Right hindlimb (tissue), 1 donor: ENCODE results near the gene HMGXB3.

Experiments
- DNase-seq: peaks from one replicate; pipeline ENCODE4 v3.0.0-alpha.2; 2018

Gene HMGXB3, protein sequence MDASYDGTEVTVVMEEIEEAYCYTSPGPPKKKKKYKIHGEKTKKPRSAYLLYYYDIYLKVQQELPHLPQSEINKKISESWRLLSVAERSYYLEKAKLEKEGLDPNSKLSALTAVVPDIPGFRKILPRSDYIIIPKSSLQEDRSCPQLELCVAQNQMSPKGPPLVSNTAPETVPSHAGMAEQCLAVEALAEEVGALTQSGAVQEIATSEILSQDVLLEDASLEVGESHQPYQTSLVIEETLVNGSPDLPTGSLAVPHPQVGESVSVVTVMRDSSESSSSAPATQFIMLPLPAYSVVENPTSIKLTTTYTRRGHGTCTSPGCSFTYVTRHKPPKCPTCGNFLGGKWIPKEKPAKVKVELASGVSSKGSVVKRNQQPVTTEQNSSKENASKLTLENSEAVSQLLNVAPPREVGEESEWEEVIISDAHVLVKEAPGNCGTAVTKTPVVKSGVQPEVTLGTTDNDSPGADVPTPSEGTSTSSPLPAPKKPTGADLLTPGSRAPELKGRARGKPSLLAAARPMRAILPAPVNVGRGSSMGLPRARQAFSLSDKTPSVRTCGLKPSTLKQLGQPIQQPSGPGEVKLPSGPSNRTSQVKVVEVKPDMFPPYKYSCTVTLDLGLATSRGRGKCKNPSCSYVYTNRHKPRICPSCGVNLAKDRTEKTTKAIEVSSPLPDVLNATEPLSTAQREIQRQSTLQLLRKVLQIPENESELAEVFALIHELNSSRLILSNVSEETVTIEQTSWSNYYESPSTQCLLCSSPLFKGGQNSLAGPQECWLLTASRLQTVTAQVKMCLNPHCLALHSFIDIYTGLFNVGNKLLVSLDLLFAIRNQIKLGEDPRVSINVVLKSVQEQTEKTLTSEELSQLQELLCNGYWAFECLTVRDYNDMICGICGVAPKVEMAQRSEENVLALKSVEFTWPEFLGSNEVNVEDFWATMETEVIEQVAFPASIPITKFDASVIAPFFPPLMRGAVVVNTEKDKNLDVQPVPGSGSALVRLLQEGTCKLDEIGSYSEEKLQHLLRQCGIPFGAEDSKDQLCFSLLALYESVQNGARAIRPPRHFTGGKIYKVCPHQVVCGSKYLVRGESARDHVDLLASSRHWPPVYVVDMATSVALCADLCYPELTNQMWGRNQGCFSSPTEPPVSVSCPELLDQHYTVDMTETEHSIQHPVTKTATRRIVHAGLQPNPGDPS (N-terminal part only)

DNA sequence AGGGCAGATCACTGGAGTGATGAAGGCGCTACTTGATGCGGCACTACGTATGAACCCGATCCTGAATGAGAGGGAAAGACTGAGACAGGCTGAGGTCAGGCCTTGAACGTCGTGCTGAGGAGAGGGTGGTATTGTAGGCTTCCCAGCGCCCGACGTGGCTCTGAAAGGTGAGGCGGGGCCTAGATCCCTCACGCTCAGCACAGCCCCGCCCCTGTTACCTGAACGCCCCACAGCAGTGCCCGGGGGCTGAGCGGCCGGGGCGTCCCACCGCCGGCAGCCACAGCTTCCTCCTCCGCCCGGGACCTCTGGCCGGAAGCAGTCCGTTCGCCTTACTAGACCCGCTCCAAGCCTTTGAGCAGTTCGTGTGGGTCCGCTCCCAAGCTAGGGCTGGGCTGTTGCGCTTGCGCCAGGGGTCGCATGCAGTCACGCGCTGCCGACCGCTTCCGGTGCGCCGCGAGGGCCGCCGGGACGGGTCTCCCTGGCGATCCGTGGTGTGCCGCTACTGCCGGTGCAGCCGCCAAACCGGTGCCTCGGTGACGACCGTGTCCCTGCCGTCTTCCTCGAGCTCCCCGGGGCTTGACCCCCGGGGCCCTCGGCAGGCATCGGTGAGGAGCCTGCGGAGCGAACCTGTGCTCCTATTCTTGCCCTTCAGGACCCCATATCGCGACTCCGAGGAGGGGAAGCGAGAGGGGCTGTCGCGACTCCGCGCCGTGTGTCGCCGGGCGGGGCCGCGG is at the start of gene HMGXB3, which contains the start of gene TIGD6:
TSS of gene HMGXB3 (plus strand) at position 484 of the 734 bp plus-strand sequence. CDS start 4,114 bp downstream, outside the sequence.
TSS of gene TIGD6 (minus strand) at position 399 of the 734 bp plus-strand sequence. CDS start 4,306 bp downstream, outside the sequence.
- DNase-seq: peak; percentile 97

DNA sequence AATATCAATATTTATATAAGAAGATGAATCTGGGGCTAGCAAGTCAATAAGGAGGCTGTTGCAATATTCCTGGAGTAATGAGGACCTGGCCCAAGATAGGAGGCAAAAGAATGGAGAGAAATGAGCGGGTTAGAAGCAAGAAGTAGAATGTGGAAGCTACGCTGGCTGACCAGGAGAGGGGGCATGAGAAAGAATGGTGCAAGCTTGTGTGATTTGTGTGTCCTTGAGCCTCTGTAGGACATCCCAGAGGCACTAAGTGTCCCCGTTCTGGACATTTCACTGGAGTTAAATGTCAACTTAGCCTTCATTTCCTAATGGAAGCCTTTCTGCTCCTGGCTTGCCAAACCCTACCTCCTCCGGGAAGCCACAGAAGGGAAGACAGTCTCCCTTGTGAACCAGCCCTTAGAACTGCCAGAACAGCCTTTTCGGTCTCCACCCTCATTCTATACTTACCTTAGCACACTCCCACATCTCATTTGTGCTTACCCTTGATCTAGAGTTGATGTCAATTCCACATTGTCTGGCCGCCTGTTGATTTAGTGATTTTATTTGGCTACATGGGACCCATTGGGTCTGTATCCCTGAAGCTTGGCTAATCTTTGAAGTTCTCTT is 49.3 kb upstream of the HMGXB3 start:
- no peak for DNase-seq

DNA sequence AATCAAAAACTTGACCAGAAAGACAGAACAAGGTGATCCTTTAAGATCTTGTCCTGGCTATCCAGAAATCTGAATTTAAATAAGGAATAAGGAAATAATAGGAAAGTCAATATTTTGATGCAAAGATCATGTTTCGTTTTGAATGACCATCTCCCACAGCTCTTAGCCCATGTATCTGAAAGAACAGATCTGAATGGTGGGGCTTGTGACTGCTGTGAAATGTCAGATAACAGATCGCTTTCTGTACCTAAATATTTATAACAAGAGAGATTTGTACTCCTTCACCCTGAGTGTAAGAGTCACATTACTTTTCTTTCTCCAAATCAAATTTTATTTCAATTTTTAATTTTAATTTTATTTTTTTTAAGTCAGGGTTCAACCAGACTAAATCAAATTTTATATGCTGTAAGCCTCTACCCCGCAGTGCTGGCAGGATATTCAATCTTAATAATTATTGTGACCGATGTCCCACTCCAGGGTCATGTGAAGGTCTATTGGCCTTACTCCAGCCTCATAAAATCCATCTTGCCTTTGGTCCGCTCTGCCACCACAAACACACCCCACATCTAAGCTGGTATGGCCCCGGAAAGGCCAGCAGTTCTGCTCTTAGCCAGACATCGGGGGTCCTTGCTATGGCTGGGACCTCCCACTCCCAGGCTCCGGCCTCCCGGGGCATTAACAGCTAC is 47.0 kb upstream of the HMGXB3 start:
- DNase-seq: no peak

DNA sequence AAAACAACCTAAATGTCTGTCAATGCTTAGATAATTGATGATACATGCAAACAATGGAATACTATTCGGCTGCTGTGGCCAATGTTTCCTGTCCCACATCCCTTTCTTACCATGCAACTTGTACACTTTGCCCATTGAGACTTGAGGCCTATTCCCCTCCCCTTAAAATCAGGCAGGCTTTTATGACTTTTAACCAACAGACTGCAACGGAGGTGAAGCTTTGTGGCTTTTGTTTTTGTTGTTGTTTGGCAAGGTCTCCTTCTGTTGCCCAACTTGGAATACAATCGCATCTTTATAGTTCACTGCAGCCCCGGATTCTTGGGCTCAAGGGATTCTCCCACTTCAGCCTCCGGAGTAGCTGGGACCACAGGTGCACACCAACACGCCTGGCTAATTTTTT is 45.7 kb upstream of the HMGXB3 start:
- DNase-seq: no peak

DNA sequence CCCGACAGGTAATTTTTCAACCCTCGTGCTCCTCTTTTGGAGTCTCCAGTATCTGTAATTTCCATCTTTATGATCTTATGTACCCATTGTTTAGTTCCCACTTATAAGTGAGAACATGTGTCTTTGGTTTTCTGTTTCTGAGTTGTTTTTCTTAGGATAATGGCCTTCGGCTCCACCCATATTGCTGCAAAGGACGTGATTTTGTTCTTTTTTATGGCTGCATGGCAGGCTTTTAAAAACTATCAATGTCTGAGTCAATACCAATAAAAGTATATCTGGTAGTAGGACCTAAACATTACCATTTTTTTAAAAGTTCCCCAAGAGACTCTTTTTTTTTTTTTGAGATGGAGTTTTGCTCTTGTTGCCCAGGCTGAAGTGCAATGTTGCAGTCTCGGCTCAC is 43.9 kb upstream of the HMGXB3 start:
- no peak for DNase-seq

DNA sequence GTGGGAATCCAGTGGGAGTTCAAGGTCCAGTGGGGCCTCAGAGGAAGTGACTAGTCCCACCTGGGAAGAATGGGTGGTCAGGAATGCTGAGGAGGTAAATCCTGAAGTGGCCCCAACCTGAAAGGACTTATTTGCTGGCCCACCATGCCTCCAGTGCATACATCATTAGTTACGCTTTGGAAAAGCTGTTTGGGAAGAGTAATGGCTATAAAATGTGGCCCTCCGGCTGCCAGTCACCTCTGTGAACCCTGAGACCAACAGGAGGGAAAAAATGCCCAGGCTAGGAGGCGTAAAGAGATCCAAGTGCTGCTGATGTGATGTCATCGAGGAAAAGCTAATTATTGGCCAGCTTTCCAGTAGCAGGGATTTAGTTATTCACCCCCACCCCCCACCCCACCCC is 42.7 kb upstream of the HMGXB3 start:
- no peak for DNase-seq

DNA sequence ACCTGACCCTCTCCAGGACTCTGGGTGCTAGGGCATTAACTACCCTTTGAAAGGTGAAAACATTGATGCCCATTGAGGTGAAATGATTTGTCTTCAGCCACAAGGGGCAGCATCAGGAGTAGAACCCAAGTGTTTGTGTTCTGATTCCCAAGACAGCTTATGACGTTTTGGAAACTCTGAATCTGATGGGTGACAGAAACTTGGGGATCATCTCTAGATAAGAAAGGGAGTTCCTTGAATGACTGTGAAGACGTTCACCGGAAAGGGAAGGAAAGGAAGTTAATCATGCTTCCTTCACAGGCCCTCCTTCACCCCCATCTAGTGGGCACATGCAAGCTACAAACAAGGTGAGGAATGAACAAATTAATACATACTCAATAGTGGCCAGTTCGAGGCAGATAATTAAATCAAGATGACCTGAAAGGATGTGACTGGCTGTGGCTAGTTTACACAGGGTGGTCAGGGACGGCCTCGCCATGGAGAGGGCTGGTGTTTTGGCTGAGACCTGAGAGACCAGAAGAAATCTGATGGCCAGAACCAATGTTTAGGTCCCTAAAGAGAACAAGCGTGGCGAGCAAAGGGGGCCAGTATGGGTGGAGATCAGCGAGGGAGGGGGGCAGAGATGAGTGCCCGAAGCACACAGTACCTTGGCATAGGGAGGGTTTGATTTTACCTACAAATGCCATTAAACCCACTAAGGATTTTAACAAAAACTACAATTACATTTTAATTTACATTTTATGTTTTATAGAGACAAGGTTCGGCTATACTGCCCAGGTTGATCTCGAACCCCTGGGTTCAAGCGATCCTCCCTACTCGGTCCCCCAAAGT is 40.9 kb upstream of the HMGXB3 start:
- DNase-seq: peak; percentile 22

DNA sequence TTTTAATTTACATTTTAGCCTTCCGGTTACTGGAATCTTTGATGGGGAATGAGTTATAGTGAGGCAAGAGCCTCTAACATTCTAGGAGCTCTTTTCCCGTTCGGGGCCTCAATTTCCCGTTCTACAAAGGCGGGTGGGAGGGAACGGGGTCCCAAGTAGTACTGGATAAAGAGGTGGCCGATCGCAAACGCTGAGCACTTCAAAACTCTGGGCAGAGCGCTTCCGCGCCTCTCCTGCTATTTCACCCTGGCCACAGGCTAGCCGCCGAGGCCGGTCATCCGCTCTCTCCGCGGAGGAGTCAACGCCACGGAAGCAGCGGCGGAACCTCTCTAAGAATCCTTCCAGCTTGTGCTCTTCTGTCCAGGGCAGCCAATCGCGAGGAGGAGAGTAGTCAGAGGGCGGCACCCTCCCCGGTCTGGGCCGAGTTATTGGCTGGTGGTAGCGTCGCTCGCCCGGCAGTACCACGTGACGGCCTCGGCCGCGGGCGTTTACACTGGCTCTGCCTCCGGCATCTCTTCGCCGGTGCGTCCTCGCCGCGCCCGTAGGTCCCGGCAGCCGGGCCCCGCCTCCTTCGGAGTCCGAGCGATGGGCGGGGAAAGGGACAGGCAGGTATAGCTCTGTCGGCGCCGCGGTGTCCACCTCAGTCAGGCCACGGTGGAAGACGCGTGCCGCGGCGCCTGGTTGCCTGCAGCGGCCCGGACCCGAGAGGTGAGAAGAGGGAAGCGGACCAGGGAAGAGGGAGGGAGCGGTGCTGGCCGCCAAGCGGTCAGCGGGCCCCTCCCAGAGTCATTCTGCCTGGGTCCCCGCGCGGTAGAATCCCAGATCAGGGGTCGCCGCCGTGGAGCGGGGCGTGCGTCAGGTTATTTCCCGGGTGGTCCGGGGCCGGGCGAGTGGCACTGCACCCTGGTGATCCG is 40.0 kb upstream of the HMGXB3 start, which contains the start of gene SLC26A2:
TSS of gene SLC26A2 (plus strand) at position 487 of the 914 bp plus-strand sequence. CDS start 16,895 bp downstream, outside the sequence.
- DNase-seq: peak; percentile 98

DNA sequence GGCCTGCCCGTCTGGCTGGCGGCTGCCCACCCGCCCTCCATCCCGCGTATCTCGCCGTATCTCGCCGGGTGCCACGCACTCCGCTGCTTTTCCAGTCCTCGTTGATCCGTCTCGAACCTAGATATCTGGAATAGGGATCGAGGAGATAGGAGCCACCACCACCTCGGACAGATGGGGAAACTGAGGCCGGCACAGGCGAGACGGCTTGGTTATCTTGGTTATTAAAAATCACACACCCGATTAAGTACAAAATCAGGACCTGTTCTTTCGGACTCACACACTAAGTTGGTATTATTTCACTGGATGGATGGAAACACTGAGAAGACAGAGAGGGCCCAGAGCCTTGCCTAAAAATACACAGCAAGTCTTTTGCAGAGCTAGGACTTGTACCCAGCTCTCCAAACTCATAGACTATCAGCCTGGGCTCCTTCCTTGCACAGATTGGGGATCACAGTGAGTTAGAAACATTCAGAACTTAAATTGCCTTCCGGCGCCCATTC is 39.3 kb upstream of the HMGXB3 start:
- DNase-seq: no peak

DNA sequence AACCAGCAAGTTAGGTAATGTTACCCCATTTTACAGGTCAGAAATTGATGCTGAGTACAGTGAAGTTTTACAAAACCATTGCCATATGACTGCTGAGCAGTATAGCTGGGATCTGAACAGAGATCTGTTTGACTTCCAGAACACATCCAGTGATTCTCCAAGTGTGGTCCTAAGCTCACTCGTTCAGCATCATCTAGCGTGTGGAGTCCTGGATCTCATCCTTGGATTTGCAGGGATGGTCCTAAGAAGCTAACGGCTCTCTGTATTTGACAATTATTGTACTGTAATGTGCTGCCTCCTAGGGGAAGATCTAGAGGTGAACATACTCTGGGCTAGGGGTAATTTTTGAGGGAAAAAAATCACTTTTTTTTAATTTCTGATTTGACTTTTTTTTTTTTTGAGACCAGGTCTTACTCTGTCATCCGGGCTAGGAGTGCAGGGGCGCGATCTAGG is 38.6 kb upstream of the HMGXB3 start:
- no peak for DNase-seq

DNA sequence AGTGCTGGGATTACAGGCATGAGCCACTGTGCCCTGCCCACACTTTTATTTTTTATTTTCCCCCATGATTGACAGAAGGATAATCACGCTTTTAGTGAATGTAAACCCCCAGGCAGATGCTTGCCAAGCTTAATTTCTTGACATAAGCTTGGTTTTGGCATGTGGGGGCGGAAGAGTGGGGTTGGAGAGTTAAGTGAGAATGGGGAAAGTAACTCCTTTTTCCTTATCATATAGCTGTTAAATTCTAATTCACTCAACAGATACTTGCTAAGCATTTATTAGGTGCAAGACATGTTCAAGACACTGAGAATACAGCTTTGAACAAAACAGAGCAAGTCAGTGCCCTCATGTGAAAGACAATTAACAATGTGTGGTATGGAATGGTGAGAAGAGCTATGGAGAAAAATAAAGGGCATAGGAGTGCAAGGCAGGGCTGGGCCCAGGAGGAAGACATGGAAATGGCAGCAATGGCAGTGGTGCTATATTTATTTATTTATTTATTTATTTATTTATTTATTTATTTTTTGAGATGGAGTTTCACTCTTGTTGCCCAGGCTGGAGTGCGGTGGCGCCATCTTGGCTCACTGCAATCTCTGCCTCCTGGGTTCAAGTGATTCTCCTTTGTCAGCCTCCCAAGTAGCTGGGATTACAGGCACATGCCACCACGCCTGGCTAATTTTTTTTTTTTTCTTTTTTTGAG is 37.8 kb upstream of the HMGXB3 start:
- DNase-seq: no peak

DNA sequence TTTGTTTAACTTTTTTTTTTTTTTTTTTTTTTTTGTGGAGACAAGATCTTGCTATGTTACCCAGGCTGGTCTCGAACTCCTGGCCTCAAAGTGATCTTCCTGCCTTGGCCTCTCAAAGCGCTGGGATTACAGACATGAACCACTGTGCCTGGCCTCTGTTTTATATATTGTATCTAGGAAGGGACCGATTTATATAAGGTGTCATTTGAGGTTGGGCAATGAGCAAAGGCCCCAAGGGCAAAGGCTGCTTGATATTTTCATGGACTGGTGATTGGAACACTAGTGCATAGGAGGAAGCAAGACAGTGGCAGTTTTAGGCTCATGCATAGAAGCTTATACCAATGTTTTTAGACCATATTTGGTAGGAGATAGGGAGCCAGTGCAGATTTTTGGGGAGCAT is 36.8 kb upstream of the HMGXB3 start:
- no peak for DNase-seq

DNA sequence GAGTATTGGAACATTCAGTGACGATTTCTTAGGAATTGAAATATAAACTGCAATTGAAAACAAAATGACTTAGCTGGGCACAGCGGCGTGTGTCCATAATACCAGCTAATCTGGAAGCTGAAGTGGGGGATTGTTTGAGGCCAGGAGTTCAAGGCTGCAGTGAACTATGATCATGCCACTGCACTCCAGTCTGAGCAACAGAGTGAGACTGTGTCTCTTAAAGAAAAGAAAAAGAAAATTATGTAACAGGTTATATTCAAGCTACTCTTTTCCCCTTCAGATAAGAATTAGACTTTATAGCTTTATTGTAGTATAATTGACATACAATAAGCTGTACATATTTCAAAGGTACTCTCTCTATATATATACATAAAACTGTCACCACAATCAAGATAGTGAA is 33.6 kb upstream of the HMGXB3 start:
- DNase-seq: no peak

DNA sequence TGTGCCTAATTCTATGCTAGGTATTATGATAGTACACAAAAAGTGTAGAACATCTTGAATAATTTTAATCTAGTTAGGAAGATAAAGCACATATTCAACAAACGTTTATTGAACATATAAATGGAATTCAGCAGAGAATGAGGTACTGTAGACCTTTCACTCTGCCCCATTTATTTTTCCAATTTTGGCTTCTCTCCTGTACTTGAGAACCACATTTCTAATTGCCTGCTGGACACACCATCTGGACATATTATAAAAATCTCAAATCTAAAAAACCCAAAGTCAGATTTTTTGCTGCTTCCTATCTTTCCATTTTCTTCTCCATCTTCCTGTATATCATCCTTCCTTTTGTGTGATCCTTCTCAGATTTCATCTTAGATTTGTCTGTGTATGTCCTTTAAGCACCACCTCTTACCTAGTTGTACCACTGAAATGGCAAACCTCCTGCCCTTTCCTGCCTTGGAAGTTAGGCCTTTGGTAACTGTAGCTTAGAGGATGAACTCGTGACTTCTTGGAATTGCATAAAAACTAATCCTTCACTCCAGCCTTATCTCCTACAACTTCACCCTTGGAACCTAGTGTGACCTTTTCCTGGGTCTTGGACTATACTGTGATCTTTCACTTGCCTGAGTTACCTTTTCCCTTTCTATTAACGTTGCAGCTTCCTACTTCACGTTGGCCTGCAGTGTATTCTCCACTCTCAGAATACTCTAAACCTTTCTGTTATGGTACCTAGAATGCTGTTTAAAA is 31.2 kb upstream of the HMGXB3 start:
- DNase-seq: no peak

DNA sequence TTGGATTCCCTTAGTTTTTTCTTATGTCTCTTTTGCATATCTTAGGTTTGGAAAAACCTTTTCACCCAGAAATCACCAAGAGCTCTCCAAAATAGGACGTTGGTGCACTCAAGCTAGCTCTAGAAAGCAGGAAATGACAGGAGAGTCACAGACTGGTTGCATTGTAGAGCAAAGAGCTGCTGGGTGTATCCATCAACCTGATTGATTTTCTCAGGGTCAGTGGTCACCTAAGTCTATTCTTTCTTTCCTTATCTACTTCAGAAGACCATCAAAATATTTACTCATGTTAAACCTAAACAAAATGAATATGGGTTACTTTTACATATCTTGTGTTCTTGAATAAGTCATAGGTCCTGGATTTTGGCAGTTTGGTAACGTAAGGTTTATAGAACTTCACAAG is 25.1 kb upstream of the HMGXB3 start:
- no peak for DNase-seq

DNA sequence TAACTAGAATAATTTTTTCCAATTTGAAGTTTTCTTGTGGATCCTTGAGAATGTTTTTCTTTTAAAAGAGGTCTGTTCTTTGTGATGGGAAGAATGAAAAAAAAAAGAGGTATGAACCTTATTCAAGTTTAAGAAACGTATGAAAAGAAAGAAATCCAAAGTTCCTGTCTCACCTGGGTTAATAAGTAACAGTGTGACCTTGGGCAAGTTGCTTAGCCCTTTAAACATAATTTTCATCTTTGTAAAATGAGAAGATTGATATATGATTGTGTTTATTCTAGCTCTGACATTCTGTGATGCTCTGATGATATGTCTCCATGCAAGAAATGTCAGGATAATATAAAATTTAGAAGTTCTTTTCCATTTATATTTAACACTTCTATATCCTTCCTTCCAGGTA is 20.6 kb upstream of the HMGXB3 start:
- no peak for DNase-seq

DNA sequence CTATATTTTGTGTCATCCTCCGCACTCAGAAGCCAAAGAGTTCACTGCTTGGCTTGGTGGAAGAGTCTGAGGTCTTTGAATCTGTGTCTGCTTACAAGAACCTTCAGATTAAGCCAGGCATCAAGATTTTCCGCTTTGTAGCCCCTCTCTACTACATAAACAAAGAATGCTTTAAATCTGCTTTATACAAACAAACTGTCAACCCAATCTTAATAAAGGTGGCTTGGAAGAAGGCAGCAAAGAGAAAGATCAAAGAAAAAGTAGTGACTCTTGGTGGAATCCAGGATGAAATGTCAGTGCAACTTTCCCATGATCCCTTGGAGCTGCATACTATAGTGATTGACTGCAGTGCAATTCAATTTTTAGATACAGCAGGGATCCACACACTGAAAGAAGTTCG is 19.3 kb upstream of the HMGXB3 start:
- DNase-seq: no peak
